ENCODE results near the gene SCN1B. TPM values are rescaled to one million over a fixed set of nuclear protein-coding genes. Genes with fewer than 3 reads are reported as not detected.

The SCN1B gene
- 3.8 and 5.9 TPM in 2 replicates for total RNA-seq

DNA sequence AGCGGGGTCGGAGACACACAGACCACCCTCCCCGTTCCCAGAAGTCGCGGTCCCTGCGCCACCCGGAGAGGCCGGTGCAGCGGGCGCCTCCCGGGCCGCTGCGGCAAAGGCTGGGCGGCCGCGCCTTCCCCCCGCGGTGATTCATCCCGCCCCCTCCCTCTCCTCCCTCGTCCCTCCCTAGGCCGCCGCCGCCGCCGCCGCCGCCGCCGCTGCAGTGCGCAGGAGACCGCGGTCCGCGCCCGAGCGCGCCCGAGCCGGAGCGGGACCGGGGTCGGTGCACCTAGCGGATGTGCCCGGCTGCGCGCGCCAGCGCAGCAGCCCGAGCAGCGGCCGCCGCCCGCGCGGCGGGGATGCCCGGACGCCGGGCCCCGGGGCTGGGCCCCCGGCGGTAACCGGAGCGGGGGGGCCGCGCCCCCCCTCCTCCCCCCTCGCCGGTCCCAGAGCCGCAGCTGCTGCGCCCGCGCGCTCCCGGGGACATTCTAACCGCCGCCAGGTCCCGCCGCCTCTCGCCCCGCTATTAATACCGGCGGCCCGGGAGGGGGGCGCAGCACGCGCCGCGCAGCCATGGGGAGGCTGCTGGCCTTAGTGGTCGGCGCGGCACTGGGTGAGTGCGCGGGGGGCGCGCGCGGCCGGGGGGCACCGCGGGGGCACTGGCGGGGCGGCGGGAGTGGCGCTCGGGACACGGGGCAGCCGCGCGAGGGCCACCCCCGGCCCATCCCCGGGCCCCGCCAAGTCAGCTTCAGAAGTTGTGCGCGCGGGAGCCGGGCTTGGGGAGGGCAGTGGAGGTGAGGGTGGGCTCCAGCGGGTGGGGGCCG is at the start of gene SCN1B:
SCN1B (plus strand) TSS at position 214 of the 815 bp plus-strand sequence; CDS start at position 565, 351 bp downstream.

DNA sequence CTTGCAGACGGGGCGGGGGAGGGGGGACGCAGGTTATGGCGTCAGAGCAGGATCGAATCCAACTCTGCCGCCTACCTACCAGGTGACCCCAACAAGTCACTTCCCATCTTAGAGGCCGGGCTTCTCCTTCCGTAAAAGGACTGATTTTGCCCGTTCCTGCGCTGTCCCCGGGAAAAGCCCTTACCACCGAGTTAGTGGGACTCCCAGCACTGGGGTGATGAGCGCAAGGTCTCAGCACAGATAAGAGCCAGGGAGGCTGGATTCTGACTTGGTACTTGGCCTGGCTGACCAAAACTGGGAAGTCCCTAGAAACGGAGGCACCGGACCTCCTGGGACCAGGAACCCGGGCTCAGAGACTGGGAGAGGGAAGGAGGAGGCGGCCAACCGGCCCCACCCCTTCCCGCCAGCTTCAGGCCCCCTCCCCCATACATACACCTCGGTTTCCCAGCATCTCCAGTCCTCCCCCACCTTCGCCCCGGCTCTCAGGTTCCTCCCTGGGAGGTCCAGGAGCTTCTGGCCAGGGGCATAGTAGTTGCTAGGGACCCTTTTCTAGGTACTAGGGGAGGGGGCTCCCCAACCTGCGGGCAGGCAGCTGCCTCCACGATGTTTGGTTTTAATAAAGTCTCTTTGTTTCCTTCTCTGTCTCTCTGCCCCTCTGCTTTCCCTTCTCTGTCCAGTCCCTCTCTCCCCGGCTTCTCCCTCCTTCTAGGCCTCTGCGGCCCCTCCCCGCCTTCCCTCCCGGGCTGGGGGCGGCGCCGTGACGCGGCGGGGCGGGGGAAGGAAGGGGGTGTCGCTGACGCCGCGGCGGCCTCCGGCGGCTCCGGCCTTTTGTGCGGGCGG is 30.6 kb upstream of the SCN1B start, which contains the start of gene GRAMD1A:
GRAMD1A (plus strand) TSS at position 826 of the 840 bp plus-strand sequence. CDS start 156 bp downstream, outside the sequence.

DNA sequence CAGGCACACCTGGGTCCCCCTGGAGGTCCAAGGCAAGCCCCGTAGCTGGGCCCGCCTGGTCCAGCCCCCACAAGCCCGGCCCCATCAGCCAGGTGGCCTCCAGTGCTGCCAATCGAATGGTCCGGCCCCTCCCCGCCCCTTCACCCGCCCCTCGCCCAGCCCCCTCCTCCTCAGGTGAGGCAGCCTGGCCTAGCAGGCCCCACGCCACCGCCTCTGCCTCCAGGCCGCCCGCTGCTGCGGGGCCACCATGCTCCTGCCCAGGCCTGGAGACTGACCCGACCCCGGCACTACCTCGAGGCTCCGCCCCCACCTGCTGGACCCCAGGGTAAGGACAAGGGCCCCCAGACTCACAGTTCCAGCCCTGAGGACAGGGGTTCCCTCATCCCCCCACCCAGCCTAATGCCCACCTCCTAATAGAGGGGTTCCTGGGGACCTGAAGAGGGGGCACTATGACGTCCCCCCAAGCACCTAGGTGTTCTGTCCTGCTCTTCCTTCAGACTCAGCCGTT is 11.3 kb downstream of the SCN1B start, which contains the start of gene HPN:
HPN (plus strand) TSS at position 174 of the 508 bp plus-strand sequence. CDS start 786 bp downstream, outside the sequence.

Other genes with a start within 250 kb of the SCN1B start
- 1.2 and 3.2 TPM in 2 replicates for gene ZNF30, start 103.6 kb upstream of the SCN1B start, total RNA-seq
- 3.7 and 3.8 TPM in 2 replicates for gene ZNF792, start 66.2 kb upstream of the SCN1B start, total RNA-seq
- gene GRAMD1A, start 30.1 kb upstream of the SCN1B start, total RNA-seq: 41.0 and 44.0 TPM in 2 replicates
- gene HPN, start 11.3 kb downstream of the SCN1B start, total RNA-seq: not detected in 2 replicates
- gene FXYD3, start 85.4 kb downstream of the SCN1B start, total RNA-seq: 0.39 TPM in 1 of 2 replicates, not detected in the other
- gene LGI4, start 104.6 kb downstream of the SCN1B start, total RNA-seq: not detected in 2 replicates
- 20.4 TPM in 1 of 2 replicates, not detected in the other for gene FXYD1, start 108.4 kb downstream of the SCN1B start, total RNA-seq
- gene FXYD7, start 112.8 kb downstream of the SCN1B start, total RNA-seq: not detected in 2 replicates
- 85.0 and 149 TPM in 2 replicates for gene FXYD5, start 124.3 kb downstream of the SCN1B start, total RNA-seq
- gene FAM187B, start 198.3 kb downstream of the SCN1B start, total RNA-seq: not detected in 2 replicates
- gene LSR, start 218.5 kb downstream of the SCN1B start, total RNA-seq: 1.4 and 7.4 TPM in 2 replicates
- 67.2 and 117 TPM in 2 replicates for gene USF2, start 238.5 kb downstream of the SCN1B start, total RNA-seq